ENCODE results near the gene FAAP20. TPM values are rescaled to one million over a fixed set of nuclear protein-coding genes. Genes with fewer than 3 reads are reported as not detected.

FAAP20 gene
- total and polyA plus RNA-seq, 9 of the 15 experiments (the other 6 are each of a cell fraction or from before 2014, with no cell fraction given) = 0.58 to 143 (median 9.9) TPM

DNA sequence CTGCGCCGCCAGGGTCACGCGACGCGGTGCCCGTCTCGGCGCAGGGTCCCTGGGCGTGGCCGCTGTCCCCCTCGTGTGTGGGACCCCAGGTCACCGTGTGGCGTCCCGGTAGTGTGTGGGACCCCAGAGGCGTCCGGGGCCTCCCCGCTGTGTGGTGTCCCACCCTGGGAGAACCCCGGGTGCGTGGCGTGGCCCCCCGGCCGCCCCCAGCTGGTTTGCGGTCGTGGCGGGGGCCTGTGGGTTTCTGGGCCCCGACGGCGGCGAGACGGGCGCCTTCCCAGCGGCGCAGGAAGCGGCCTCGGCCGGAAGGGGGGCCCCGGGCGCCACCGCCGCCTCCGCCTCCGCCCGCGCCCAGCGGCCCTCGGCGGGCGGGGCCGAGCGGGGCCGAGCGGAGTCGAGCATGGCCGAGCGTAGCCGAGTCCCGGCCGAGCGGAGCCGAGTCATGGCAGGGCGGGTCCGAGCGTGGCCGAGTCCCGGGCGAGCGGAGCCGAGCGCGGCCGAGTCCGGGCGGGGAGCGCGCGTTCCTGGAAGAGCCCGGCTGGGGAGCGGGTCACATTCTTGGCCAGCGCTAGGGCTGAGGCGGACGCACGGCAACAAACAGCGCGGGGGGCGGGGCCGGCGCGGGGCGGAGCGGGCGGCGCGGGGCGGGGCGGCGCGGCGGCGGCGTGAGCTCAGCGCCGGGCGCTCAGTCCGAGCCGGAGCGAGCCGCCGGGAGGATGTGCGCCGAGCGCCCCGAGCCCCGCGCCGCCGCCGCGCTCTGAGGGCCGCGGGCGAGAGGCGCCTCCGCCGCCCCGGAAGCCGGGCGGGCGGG lies 33.0 kb upstream of the FAAP20 start (continued):
- TF ChIP-seq ATF7 (IDR thresholded peaks at IDR 0.05) (peak; percentile 61; the same call in 1 of the 2 replicates), DMBX1 (CRISPR knock-in tag; IDR thresholded peaks at IDR 0.05; ENCODE audit: borderline replicate concordance) (no peak), MXI1 (IDR thresholded peaks at IDR 0.05; ENCODE audit: low read depth, low read length) (no peak), SMARCC2 (IDR thresholded peaks at IDR 0.05; ENCODE audit: low read depth) (no peak), GABPB1 (CRISPR knock-in tag; IDR thresholded peaks at IDR 0.05) (peak; percentile 20; the same call in 1 of the 2 replicates), RB1 (IDR thresholded peaks at IDR 0.05; ENCODE audit: low read depth) (peak; percentile 85), KLF16 (IDR thresholded peaks at IDR 0.05) (no peak), NFYB (IDR thresholded peaks at IDR 0.05; ENCODE audit: extremely low read depth, insufficient read length) (no peak), GTF2A2 (tag; IDR thresholded peaks at IDR 0.05) (0 out of 2 replicates have a peak, but pooled peaks have one; percentile 36), POLR2A (conservative IDR thresholded peaks at IDR 0.05) (peak; percentile 79), CCAR2 (IDR thresholded peaks at IDR 0.05; ENCODE audit: low read depth, low read length) (no peak)
- TF ChIP-seq, protein P1, sequence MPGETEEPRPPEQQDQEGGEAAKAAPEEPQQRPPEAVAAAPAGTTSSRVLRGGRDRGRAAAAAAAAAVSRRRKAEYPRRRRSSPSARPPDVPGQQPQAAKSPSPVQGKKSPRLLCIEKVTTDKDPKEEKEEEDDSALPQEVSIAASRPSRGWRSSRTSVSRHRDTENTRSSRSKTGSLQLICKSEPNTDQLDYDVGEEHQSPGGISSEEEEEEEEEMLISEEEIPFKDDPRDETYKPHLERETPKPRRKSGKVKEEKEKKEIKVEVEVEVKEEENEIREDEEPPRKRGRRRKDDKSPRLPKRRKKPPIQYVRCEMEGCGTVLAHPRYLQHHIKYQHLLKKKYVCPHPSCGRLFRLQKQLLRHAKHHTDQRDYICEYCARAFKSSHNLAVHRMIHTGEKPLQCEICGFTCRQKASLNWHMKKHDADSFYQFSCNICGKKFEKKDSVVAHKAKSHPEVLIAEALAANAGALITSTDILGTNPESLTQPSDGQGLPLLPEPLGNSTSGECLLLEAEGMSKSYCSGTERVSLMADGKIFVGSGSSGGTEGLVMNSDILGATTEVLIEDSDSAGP (CRISPR knock-in tag; IDR thresholded peaks at IDR 0.05) = no peak
- TF ChIP-seq, protein P2, sequence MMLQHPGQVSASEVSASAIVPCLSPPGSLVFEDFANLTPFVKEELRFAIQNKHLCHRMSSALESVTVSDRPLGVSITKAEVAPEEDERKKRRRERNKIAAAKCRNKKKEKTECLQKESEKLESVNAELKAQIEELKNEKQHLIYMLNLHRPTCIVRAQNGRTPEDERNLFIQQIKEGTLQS (IDR thresholded peaks at IDR 0.05) = no peak
- TF ChIP-seq, protein P2 (CRISPR knock-in tag; conservative IDR thresholded peaks at IDR 0.05) = no peak
- TF ChIP-seq, protein P3, sequence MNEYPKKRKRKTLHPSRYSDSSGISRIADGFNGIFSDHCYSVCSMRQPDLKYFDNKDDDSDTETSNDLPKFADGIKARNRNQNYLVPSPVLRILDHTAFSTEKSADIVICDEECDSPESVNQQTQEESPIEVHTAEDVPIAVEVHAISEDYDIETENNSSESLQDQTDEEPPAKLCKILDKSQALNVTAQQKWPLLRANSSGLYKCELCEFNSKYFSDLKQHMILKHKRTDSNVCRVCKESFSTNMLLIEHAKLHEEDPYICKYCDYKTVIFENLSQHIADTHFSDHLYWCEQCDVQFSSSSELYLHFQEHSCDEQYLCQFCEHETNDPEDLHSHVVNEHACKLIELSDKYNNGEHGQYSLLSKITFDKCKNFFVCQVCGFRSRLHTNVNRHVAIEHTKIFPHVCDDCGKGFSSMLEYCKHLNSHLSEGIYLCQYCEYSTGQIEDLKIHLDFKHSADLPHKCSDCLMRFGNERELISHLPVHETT (CRISPR knock-in tag; conservative IDR thresholded peaks at IDR 0.05 in 1 of 2, IDR thresholded peaks at IDR 0.05 in 1 of 2) = peak in 1 of 2 experiments; percentile 89; a peak in 2 of 4 replicates
- TF ChIP-seq, protein P4, sequence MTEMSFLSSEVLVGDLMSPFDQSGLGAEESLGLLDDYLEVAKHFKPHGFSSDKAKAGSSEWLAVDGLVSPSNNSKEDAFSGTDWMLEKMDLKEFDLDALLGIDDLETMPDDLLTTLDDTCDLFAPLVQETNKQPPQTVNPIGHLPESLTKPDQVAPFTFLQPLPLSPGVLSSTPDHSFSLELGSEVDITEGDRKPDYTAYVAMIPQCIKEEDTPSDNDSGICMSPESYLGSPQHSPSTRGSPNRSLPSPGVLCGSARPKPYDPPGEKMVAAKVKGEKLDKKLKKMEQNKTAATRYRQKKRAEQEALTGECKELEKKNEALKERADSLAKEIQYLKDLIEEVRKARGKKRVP (CRISPR knock-in tag; IDR thresholded peaks at IDR 0.05) = no peak
- TF ChIP-seq, protein P5, sequence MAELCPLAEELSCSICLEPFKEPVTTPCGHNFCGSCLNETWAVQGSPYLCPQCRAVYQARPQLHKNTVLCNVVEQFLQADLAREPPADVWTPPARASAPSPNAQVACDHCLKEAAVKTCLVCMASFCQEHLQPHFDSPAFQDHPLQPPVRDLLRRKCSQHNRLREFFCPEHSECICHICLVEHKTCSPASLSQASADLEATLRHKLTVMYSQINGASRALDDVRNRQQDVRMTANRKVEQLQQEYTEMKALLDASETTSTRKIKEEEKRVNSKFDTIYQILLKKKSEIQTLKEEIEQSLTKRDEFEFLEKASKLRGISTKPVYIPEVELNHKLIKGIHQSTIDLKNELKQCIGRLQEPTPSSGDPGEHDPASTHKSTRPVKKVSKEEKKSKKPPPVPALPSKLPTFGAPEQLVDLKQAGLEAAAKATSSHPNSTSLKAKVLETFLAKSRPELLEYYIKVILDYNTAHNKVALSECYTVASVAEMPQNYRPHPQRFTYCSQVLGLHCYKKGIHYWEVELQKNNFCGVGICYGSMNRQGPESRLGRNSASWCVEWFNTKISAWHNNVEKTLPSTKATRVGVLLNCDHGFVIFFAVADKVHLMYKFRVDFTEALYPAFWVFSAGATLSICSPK (IDR thresholded peaks at IDR 0.05; ENCODE audit: borderline replicate concordance) = no peak
- TF ChIP-seq, protein P6, sequence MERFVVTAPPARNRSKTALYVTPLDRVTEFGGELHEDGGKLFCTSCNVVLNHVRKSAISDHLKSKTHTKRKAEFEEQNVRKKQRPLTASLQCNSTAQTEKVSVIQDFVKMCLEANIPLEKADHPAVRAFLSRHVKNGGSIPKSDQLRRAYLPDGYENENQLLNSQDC (CRISPR knock-in tag; IDR thresholded peaks at IDR 0.05) = peak; percentile 78; the same call in 1 of the 2 replicates
- TF ChIP-seq, protein P7, sequence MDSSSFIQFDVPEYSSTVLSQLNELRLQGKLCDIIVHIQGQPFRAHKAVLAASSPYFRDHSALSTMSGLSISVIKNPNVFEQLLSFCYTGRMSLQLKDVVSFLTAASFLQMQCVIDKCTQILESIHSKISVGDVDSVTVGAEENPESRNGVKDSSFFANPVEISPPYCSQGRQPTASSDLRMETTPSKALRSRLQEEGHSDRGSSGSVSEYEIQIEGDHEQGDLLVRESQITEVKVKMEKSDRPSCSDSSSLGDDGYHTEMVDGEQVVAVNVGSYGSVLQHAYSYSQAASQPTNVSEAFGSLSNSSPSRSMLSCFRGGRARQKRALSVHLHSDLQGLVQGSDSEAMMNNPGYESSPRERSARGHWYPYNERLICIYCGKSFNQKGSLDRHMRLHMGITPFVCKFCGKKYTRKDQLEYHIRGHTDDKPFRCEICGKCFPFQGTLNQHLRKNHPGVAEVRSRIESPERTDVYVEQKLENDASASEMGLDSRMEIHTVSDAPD (CRISPR knock-in tag; IDR thresholded peaks at IDR 0.05) = no peak
